Mesodermal cell (in vitro differentiated cells): Measurements from ENCODE around the gene CD46.
"Not testable (repeated sequence)": the region's sequence is repeated elsewhere in the genome, so short reads cannot be mapped to it uniquely, and the experiment has no call there.

Source experiments
- H3K27ac ChIP-seq: 2 replicates; pipeline ENCODE4 v1.7.0; 2013; ENCODE audit warnings: mild to moderate bottlenecking, low read depth, low read length, moderate library complexity; ENCODE audit not compliant: severe bottlenecking
- H3K36me3 ChIP-seq: 2 replicates; pipeline ENCODE4 v1.7.1; 2013; ENCODE audit warnings: mild to moderate bottlenecking, low read length, moderate library complexity; ENCODE audit not compliant: control insufficient read depth, insufficient read depth
- H3K4me1 ChIP-seq: one replicate; pipeline ENCODE4 v1.7.1; 2013; ENCODE audit warnings: mild to moderate bottlenecking, low read length; ENCODE audit not compliant: insufficient read depth, control insufficient read depth, poor library complexity, severe bottlenecking
- H3K4me3 ChIP-seq: 2 replicates; pipeline ENCODE4 v1.7.0; 2013; ENCODE audit warnings: low read length, control low read depth, mild to moderate bottlenecking; ENCODE audit not compliant: insufficient read depth, poor library complexity, severe bottlenecking; ENCODE audit errors: extremely low read depth
- H3K9me3 ChIP-seq: 2 replicates; pipeline ENCODE4 v1.7.1; 2013; ENCODE audit warnings: mild to moderate bottlenecking, low read length, moderate library complexity; ENCODE audit not compliant: control insufficient read depth
- WGBS, 2 experiments: methylation state at CpG; one replicate each; pipeline ENCODE4 v1.1.5; 2013; ENCODE audit warnings: missing lambda C conversion rate in 2 of 2; ENCODE audit not compliant: insufficient coverage in 2 of 2; 5-methylcytosine and 5-hydroxymethylcytosine counted together

CD46 gene

GRCh38 chr1:207751463-207751789, 428 bp upstream of the CD46 start:
- H3K4me1 ChIP-seq, result peaks cover 20% of the 10 kb centered on the region
- H3K36me3 ChIP-seq, H3K9me3 ChIP-seq: not testable (repeated sequence)
- H3K4me3 ChIP-seq, result peak overlapping the region; percentile 89
- H3K27ac ChIP-seq, result peak overlapping the region; percentile 68
- 43 to 48% methylated on average over 4 to 7 of the region's 7 CpGs for WGBS, 2 experiments

- peak overlapping the region; percentile 89 for H3K4me3 ChIP-seq
- peaks cover 9% of the 10 kb centered on the region for H3K36me3 ChIP-seq
- WGBS, 2 experiments, result 0 to 1% methylated on average over 26 to 29 of the region's 30 CpGs
- peaks cover 20% of the 10 kb centered on the region for H3K4me1 ChIP-seq
- peak overlapping the region; percentile 81 for H3K27ac ChIP-seq
- H3K9me3 ChIP-seq, result no peaks in the 10 kb centered on the region
Observed at GRCh38 chr1:207752456-207752998, 673 bp downstream of the CD46 start.

- H3K4me3 ChIP-seq, result peak overlapping the region; percentile 89
- no peak overlapping the region for H3K27ac ChIP-seq
- no peaks in the 10 kb centered on the region for H3K9me3 ChIP-seq
Observed at GRCh38 chr1:207753611-207754010, 1.8 kb downstream of the CD46 start.

GRCh38 chr1:207754011-207754410, 2.2 kb downstream of the CD46 start:
- Histone ChIP-seq H3K4me1 (peaks cover 20% of the 10 kb centered on the region), H3K36me3 (peaks cover 22% of the 10 kb centered on the region), H3K27ac (no peak overlapping the region), H3K9me3 (no peaks in the 10 kb centered on the region), H3K4me3 (peak overlapping the region; percentile 89)
- WGBS, 2 experiments, result 68 to 78% methylated on average over 3 to 4 of the region's 4 CpGs

More at GRCh38 chr1:207753611-207754010, 1.8 kb downstream of the CD46 start:
- H3K36me3 ChIP-seq, result peaks cover 20% of the 10 kb centered on the region
- WGBS, 2 experiments, result 77% methylated on average over 5 of the region's 7 CpGs; no CpG with 5 or more reads in 1 of the 2 experiments
- peaks cover 20% of the 10 kb centered on the region for H3K4me1 ChIP-seq

GRCh38 chr1:207754974-207755700, 3.3 kb downstream of the CD46 start:
- H3K9me3 ChIP-seq, result no peaks in the 10 kb centered on the region
- peaks cover 20% of the 10 kb centered on the region for H3K4me1 ChIP-seq
- 94 to 96% methylated on average over 5 to 7 of the region's 7 CpGs for WGBS, 2 experiments
- H3K27ac ChIP-seq, result no peak overlapping the region
- H3K36me3 ChIP-seq, result peaks cover 31% of the 10 kb centered on the region
- H3K4me3 ChIP-seq, result no peak overlapping the region

GRCh38 chr1:207755846-207756693, 4.2 kb downstream of the CD46 start:
- Histone ChIP-seq H3K4me3 (no peak overlapping the region), H3K4me1 (peaks cover 19% of the 10 kb centered on the region), H3K9me3 (no peaks in the 10 kb centered on the region), H3K36me3 (peaks cover 39% of the 10 kb centered on the region), H3K27ac (no peak overlapping the region)
- 90 to 100% methylated on average over 2 of the region's 2 CpGs for WGBS, 2 experiments

- 96 to 100% methylated on average over 11 to 13 of the region's 13 CpGs for WGBS, 2 experiments
- peaks cover 3% of the 10 kb centered on the region for H3K9me3 ChIP-seq
- H3K36me3 ChIP-seq, result peaks cover 91% of the 10 kb centered on the region
Observed at GRCh38 chr1:207762622-207763021, 10.8 kb downstream of the CD46 start.

GRCh38 chr1:207763091-207763490, 11.2 kb downstream of the CD46 start:
- peaks cover 89% of the 10 kb centered on the region for H3K36me3 ChIP-seq
- WGBS, 2 experiments, result 97 to 98% methylated on average over 9 of the region's 10 CpGs
- peaks cover 3% of the 10 kb centered on the region for H3K9me3 ChIP-seq
- H3K27ac ChIP-seq, result no peak overlapping the region
- H3K4me1 ChIP-seq, result no peaks in the 10 kb centered on the region
- no peak overlapping the region for H3K4me3 ChIP-seq

More at GRCh38 chr1:207762622-207763021, 10.8 kb downstream of the CD46 start:
- Histone ChIP-seq H3K27ac (no peak overlapping the region), H3K4me1 (no peaks in the 10 kb centered on the region), H3K4me3 (no peak overlapping the region)

- H3K4me1 ChIP-seq, result no peaks in the 10 kb centered on the region
- H3K4me3 ChIP-seq, result no peak overlapping the region
- H3K36me3 ChIP-seq, result peaks cover 90% of the 10 kb centered on the region
- H3K27ac ChIP-seq, result no peak overlapping the region
- H3K9me3 ChIP-seq, result peaks cover 3% of the 10 kb centered on the region
- 85 to 89% methylated on average over 9 of the region's 9 CpGs for WGBS, 2 experiments
Observed at GRCh38 chr1:207763972-207764371, 12.1 kb downstream of the CD46 start.

- Histone ChIP-seq H3K9me3 (peaks cover 6% of the 10 kb centered on the region), H3K4me1 (no peaks in the 10 kb centered on the region), H3K27ac (no peak overlapping the region), H3K4me3 (no peak overlapping the region), H3K36me3 (peaks cover 89% of the 10 kb centered on the region)
- 88 to 100% methylated on average over 1 of the region's 1 CpG for WGBS, 2 experiments
Observed at GRCh38 chr1:207766569-207766968, 14.7 kb downstream of the CD46 start.
